D721Med (cell line): ENCODE data around the gene CHD1L.
A peak's percentile ranks its signal among the peaks of the same experiment; 100 is the strongest.
"Not testable (repeated sequence)": the region's sequence is repeated elsewhere in the genome, so short reads cannot be mapped to it uniquely, and the experiment has no call there.

ENCODE experiments used
- DNase-seq: peaks from one replicate; pipeline ENCODE4 v3.0.0; 2011; ENCODE audit warnings: low spot score; ENCODE audit not compliant: insufficient read length
- FAIRE-seq: peaks from 2 replicates; lab custom pipeline; 2011; peaks lifted over from hg19 to GRCh38; lab: Jason Lieb, UNC
- TF ChIP-seq, protein P1 (sequence below): IDR thresholded peaks from 2 replicates; pipeline ENCODE4 v1.5.1; 2012; ENCODE audit warnings: mild to moderate bottlenecking, control low read depth; ENCODE audit not compliant: insufficient read depth; ENCODE audit errors: missing control alignments

Gene CHD1L

DNA sequence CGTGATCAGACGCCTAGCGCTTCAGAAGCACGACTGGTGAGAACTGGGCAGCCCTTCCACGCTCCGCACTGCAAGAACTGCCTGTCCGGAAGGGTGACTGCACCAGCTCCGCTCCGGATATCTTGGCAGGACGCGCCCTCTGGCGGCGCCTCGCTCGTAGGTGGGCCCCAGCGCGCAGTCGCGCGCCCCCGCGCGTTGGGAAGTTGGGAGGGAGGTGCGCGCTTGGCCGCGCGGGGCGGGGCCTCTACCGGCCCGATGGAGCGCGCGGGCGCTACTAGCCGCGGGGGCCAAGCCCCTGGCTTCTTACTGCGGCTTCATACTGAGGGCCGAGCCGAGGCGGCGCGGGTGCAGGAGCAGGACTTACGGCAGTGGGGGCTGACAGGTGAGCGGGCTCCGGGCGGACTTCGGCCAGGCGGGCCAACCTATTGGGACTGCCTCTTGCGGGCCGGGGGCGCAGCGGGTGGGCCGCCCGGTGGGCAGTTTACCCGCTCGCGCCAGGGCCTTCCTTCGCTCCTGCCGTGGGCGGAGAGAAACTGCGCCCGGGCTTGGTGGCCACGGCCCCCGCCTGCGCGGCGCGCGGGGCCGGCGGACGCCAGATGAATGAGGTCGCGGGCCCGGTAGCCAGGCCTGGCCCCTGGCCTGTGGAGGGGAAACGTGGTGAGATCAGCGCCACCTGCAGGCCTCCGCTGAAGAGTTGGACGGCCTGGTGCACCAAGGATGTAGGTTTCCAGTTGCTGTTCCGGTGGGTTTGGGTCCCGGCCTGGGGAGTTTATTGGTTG, at the start of gene CHD1L:
Gene CHD1L (plus strand): TSS at position 236 of the 779 bp plus-strand sequence. CDS start 20 bp downstream, at position 256.
- no peak for FAIRE-seq
- TF ChIP-seq, protein P1, sequence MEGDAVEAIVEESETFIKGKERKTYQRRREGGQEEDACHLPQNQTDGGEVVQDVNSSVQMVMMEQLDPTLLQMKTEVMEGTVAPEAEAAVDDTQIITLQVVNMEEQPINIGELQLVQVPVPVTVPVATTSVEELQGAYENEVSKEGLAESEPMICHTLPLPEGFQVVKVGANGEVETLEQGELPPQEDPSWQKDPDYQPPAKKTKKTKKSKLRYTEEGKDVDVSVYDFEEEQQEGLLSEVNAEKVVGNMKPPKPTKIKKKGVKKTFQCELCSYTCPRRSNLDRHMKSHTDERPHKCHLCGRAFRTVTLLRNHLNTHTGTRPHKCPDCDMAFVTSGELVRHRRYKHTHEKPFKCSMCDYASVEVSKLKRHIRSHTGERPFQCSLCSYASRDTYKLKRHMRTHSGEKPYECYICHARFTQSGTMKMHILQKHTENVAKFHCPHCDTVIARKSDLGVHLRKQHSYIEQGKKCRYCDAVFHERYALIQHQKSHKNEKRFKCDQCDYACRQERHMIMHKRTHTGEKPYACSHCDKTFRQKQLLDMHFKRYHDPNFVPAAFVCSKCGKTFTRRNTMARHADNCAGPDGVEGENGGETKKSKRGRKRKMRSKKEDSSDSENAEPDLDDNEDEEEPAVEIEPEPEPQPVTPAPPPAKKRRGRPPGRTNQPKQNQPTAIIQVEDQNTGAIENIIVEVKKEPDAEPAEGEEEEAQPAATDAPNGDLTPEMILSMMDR = peak; percentile 99
- DNase-seq = peak; percentile 72

DNA sequence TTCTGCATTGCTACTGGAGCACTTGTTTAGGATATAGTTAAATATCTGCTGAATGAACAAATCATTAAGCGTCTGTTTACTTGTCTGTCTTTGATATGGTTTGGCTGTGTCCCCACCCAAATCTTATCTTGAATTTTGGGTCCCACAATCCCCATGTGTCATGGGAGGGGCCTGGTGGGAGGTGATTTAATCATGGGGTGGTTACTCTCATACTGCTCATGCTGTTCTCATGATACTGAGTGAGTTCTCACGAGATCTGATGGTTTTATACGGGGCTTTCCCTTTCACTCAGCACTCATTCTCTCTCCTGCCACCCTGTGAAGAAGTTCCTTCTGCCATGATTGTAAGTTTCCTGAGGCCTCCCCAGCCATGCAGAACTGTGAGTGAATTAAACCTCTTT, 45.2 kb upstream of the CHD1L start:
- DNase-seq, FAIRE-seq: not testable (repeated sequence)

DNA sequence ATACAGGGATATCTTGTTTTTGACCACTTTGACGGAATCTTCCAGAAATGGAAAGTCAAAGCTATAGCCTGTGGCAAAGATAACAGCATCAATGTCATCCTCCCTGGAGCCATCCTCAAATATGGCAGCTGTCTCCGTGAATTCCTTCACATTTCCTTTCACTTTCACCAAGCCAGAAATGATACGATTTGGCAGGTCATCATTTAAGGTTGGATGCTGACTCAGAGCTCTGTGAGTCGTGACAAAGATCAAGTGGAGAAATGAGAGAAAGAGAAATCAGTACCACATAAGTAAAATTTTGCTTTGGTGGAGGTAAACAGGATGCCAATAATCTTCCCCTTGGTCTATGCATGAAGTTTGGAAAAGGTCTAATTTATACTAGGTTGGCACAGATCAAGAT, 41.2 kb upstream of the CHD1L start:
- DNase-seq (no peak), FAIRE-seq (no peak)
- TF ChIP-seq, protein P1 = no peak

DNA sequence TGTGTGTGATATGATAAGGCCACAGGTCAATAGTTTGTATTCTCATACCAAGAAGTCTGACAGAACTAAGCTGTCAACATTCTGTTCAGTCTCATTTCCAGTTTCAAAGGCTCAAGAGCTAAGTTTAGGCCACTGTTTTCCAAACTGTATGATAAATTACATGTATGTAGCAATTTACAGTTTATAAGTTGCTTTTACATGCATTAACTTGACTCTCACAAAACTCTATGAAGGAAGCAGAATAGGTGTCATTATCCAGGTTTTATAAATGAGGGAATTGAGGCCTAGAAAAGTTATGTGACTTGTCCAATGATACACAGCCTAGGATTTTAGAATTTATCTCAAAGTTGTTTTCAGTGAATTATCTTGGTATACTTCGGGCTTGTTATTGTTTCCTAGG, 40.7 kb upstream of the CHD1L start:
- TF ChIP-seq, protein P1 = no peak
- FAIRE-seq (no peak), DNase-seq (no peak)

DNA sequence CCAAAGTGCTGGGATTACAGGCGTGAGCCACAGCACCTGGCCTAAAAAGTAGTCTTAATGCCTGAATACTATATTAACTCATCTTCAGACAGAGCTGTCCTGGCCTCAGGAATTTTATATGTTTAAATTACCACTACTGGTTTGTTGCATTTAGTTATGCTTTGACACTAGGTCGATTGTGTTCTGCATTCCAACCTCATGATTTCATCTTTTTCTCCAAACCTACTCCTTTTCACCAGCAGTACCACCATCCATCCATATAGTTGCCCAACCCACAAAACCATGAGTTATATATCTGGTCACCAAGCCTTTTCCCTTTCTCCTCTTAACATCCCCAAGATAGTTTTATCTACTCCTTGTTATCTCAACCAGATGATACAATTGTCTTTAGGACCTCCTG, 39.9 kb upstream of the CHD1L start:
- no peak for FAIRE-seq
- TF ChIP-seq, protein P1 = no peak
- no peak for DNase-seq

DNA sequence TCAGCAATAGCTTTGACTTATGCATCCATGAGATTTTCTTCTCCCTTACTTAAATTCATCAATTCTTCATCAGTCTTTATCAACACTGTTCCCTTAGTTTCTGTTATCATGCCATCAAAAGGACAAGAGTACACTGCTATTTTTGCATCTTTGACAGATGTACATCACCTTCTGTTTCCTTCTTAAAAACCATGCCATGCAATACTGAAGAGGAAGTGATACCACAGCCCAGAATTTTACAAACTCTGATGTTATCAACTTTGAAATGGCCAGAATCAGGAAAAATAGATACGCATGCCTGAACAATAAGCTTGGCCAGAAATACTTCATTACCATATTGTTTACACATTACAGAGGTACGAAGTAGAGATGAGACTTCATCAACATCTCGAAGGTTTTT, 38.4 kb upstream of the CHD1L start:
- DNase-seq = no peak
- FAIRE-seq = peak; percentile 51
- TF ChIP-seq, protein P1 = no peak

DNA sequence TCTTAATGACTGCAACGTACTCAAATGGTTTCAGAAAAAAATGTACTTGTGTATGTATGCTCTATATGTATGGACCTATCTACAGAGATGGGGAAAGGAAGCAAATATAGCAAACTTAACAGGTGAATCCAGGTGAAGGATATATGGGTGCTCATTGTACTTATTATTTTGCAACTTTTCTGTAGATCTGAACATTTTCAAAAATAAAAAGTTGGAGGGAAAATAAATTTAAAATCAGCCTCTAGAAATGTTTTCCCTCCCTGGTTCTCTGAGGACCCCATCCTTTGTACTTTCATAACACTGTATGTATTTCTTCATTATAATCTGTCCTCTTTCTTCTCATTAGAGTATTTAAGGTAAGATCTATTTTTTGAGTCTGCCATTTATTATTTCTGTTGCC, 35.3 kb upstream of the CHD1L start:
- FAIRE-seq (no peak), DNase-seq (no peak)
- TF ChIP-seq, protein P1 = no peak

DNA sequence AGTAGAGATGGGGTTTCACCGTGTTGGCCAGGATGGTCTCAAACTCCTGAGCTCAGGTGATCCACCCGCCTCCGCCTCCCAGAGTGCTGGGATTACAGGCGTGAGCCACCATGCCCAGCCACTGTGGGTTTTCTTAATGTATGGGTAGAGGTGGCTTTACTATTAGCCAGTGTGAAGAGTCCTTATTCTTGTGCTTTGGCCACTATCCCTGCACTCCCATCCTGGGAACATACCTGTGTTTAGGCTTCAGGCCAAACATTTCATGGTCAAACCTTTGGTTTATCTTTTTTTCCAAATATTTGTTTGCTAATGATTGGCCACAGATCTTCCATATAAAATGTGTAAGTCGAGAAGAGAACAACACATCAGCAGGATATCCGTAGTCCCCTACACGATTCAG, 33.9 kb upstream of the CHD1L start:
- DNase-seq (no peak), FAIRE-seq (no peak)
- TF ChIP-seq, protein P1 = no peak
